Psoas muscle (tissue), 8 donors: Measurements from ENCODE around the gene CXCL8. TPM values are rescaled to one million over a fixed set of nuclear protein-coding genes. Genes with fewer than 3 reads are reported as not detected.

Experiments
- ATAC-seq, 4 donors: fragments of 200-7000 bp; cut with Tn5 transposase; one replicate each; pipeline ENCODE4 v1.9.1; 2020; ENCODE audit warnings: moderate library complexity in 3 of 4, mild to moderate bottlenecking in 2 of 4
- DNase-seq, 2 donors: peaks; one replicate each; pipeline ENCODE4 v3.0.0-alpha.2; 2020
- H3K27ac ChIP-seq: fragments of 200-600 bp; one replicate; pipeline ENCODE4 v1.8.0; 2022
- H3K27me3 ChIP-seq, 3 donors: fragments of 200-600 bp in 1 of 3; one replicate each; pipeline versions ENCODE4 v1.6.1 to v1.8.0; 2013 to 2022; ENCODE audit warnings: low read length in 2 of 3, mild to moderate bottlenecking in 2 of 3, moderate library complexity in 1 of 3; ENCODE audit not compliant: insufficient read depth in 3 of 3
- H3K36me3 ChIP-seq, 2 donors: fragments of 200-600 bp in 1 of 2; one replicate each; pipeline versions ENCODE4 v1.6.1 to v1.8.0; 2013 to 2022; ENCODE audit warnings: low read depth in 1 of 2, mild to moderate bottlenecking in 1 of 2, moderate library complexity in 1 of 2; ENCODE audit not compliant: insufficient read depth in 1 of 2
- H3K4me1 ChIP-seq: fragments of 200-600 bp; one replicate; pipeline ENCODE4 v1.8.0; 2022
- H3K4me3 ChIP-seq: fragments of 200-600 bp; one replicate; pipeline ENCODE4 v1.8.0; 2022; ENCODE audit warnings: mild to moderate bottlenecking
- H3K9me3 ChIP-seq: fragments of 200-600 bp; one replicate; pipeline ENCODE4 v1.8.0; 2022
- WGBS, 3 donors: extraction: QIAGEN DNeasy Blood & Tissue Kit; methylation state at CpG; one replicate each; pipeline versions ENCODE4 v1.1.6 to v1.1.7; 2013; 5-methylcytosine and 5-hydroxymethylcytosine counted together
- intact Hi-C, 2 donors: fragments of 100-400 bp; cut with DNase I; formaldehyde crosslinking; loops; one replicate each; pipeline versions ENCODE4 v1.11.0 to v1.14.2; 2022
- polyA plus RNA-seq, 3 donors: library from polyadenylated mRNA; stranded (reverse); fragments of 200-250 nt; gene quantifications; one replicate each; pipeline ENCODE4 v1.2.3, GENCODE V29; 2013
- total RNA-seq, 4 donors: library from RNA; stranded (reverse); fragmentation: NEBNext Ultra II Directional in 2 of 4; extraction: Animal tissue kit (Norgen Biotek cat#: 25700) in 2 of 4; gene quantifications; one replicate each; pipeline versions ENCODE4 v1.2.1 to v1.2.4, GENCODE V29; 2021 to 2023
- TF ChIP-seq, protein P1 (sequence below): fragments of 200-600 bp; IDR thresholded peaks from one replicate; pipeline ENCODE4 v1.8.0; 2022; ENCODE audit warnings: antibody characterized with exemption
- donor health status: healthy with polysubstance abuse.
- donor health status: DM: no; HTN: no; CAD: no; lungs with moderate emphysema.
- donor health status: Bipolar disorder and iron deficiency.
- donor health status: healthy.
- donor health status: DM: yes; HTN: yes; CAD: no.
- donor health status: DM: no; HTN: no; CAD: no.
- donor health status: DM: no; HTN: no; CAD: no.
- donor health status: DM: yes; HTN: yes; CAD: no.

The CXCL8 gene
- total and polyA plus RNA-seq, 7 donors = 0.21 to 8.1 (median 0.38) TPM; not detected in 1

DNA sequence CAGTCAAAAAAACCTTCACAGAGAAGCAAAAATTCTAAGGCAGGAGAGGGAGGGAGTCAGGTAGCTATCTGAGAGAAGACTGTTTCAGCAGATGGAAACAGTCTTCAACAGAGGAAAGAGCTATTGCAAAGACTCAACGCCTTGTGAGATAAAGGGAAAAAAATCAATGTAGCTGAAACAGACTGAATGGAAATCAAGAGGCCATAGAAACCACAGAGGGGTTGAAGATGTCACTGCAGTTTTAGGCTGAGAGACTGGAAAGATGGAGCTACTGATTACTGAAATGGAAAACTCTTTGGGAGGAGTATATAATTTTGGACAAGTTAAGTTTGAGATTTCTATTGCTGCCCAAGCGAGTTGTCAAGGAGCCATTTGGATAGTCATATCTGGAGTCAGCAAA, 28.4 kb upstream of the CXCL8 start:
- no peak for DNase-seq
- H3K27me3 ChIP-seq = no peaks in the 10 kb centered on the region
- H3K9me3 ChIP-seq = no peaks in the 10 kb centered on the region
- WGBS, 3 donors = 84 to 87% (median 86%) methylated on average over 2 of the region's 2 CpGs
- no peaks in the 10 kb centered on the region for H3K4me1 ChIP-seq
- TF ChIP-seq, protein P1, sequence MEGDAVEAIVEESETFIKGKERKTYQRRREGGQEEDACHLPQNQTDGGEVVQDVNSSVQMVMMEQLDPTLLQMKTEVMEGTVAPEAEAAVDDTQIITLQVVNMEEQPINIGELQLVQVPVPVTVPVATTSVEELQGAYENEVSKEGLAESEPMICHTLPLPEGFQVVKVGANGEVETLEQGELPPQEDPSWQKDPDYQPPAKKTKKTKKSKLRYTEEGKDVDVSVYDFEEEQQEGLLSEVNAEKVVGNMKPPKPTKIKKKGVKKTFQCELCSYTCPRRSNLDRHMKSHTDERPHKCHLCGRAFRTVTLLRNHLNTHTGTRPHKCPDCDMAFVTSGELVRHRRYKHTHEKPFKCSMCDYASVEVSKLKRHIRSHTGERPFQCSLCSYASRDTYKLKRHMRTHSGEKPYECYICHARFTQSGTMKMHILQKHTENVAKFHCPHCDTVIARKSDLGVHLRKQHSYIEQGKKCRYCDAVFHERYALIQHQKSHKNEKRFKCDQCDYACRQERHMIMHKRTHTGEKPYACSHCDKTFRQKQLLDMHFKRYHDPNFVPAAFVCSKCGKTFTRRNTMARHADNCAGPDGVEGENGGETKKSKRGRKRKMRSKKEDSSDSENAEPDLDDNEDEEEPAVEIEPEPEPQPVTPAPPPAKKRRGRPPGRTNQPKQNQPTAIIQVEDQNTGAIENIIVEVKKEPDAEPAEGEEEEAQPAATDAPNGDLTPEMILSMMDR = no peak
- H3K4me3 ChIP-seq = no peak overlapping the region
- H3K36me3 ChIP-seq = no peaks in the 10 kb centered on the region
- intact Hi-C loops = no loop called here
- ATAC-seq = no peak
- no peak overlapping the region for H3K27ac ChIP-seq

DNA sequence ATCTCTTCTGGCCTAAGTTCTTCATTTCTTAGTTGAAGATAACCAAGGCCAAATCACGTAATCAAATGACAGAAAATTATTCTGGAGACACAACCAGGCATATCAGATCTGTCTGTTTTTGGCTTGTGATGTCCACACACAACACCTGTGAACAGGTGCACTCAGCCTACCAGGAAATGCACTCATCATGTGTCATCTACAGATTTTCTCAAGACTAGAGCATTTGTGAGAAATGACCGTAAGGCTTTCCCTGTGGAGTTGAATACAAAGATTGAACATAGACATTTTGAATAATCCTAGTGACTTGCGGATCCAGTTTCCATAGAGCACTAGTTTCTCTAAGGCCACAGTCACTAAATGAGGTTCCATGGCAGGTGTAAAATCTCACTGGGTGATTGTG, 26.7 kb upstream of the CXCL8 start:
- WGBS, 3 donors = 94 to 97% (median 95%) methylated on average over 3 of the region's 3 CpGs

DNA sequence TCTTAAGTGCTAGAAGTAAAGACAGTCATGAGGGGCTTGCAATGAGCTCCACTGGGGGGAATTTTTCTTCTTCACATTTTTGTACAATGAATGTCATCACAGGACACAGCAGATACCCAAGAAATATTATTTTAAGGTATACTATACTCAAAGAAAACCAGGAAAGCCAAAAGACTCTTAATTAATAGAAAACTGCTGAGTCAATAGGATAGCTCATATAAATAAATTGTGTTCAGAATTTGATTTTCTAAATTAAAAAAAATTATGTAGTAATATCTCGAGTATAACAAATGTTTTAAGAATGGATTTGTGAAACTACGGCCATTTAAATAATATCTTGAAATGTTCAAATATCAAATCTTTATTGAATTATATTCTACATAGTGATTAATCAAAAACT, 25.7 kb upstream of the CXCL8 start:
- Histone ChIP-seq H3K9me3 (no peaks in the 10 kb centered on the region), H3K4me3 (no peak overlapping the region), H3K36me3 (no peaks in the 10 kb centered on the region), H3K27ac (no peak overlapping the region), H3K4me1 (no peaks in the 10 kb centered on the region), H3K27me3 (no peaks in the 10 kb centered on the region)
- TF ChIP-seq, protein P1 = no peak
- DNase-seq = no peak
- 93 to 97% (median 96%) methylated on average over 2 of the region's 2 CpGs for WGBS, 3 donors
- intact Hi-C loops = no loop called here
- no peak for ATAC-seq

More for the DNA sequence above, 26.7 kb upstream of the CXCL8 start:
- H3K4me1 ChIP-seq = no peaks in the 10 kb centered on the region
- no peak overlapping the region for H3K4me3 ChIP-seq
- no peaks in the 10 kb centered on the region for H3K36me3 ChIP-seq
- H3K9me3 ChIP-seq = no peaks in the 10 kb centered on the region
- ATAC-seq = no peak
- DNase-seq = no peak
- no peak overlapping the region for H3K27ac ChIP-seq
- H3K27me3 ChIP-seq = no peaks in the 10 kb centered on the region
- intact Hi-C loops = no loop called here
- TF ChIP-seq, protein P1 = no peak

DNA sequence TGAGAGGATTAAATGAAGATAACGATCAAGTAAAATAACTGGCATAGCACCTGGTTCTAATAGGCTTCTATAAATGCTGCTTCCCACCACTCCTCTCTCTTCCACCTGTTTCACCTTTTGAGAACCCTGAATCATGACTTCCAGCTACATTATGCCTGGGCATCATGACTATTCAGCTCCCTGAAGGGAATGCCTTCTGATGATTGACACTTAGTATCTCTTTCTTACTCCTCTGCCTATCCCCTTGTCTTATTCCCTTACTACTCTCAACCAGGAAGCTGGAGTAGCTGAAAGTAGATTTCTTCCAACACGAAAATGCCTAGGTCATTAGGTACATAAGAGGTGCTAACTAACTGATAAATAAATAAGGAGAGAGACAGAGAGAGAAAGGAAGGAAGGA, 24.7 kb upstream of the CXCL8 start:
- no peak overlapping the region for H3K4me3 ChIP-seq
- intact Hi-C loops = no loop called here
- TF ChIP-seq, protein P1 = no peak

More for the DNA sequence above, 24.7 kb upstream of the CXCL8 start:
- Histone ChIP-seq H3K27ac (no peak overlapping the region), H3K36me3 (no peaks in the 10 kb centered on the region), H3K4me1 (no peaks in the 10 kb centered on the region), H3K9me3 (no peaks in the 10 kb centered on the region), H3K27me3 (no peaks in the 10 kb centered on the region)
- no peak for ATAC-seq
- WGBS, 3 donors = 54 to 84% (median 73%) methylated on average over 2 of the region's 2 CpGs
- DNase-seq = no peak
